Esophagus (tissue), 2 donors: Measurements from ENCODE around the gene CTSE. TPM values are rescaled to one million over a fixed set of nuclear protein-coding genes. Genes with fewer than 3 reads are reported as not detected.

Source experiments
- H3K27ac ChIP-seq, 2 donors: one replicate each; pipeline ENCODE4 v1.5.1; 2013; ENCODE audit warnings: low read depth in 2 of 2, mild to moderate bottlenecking in 2 of 2, inconsistent platforms in 1 of 2, low read length in 1 of 2, moderate library complexity in 1 of 2
- H3K27me3 ChIP-seq, 2 donors: one replicate each; pipeline ENCODE4 v1.6.1; 2013; ENCODE audit warnings: low read length in 2 of 2, control low read depth in 1 of 2, mild to moderate bottlenecking in 1 of 2; ENCODE audit not compliant: insufficient read depth in 2 of 2, control insufficient read depth in 1 of 2
- H3K36me3 ChIP-seq, 2 donors: one replicate each; pipeline ENCODE4 v1.6.1; 2013; ENCODE audit warnings: low read length in 1 of 2; ENCODE audit not compliant: control insufficient read depth in 2 of 2, insufficient read depth in 2 of 2
- H3K4me1 ChIP-seq, 2 donors: one replicate each; pipeline ENCODE4 v1.6.1; 2013; ENCODE audit warnings: low read length in 1 of 2; ENCODE audit not compliant: control insufficient read depth in 2 of 2, insufficient read depth in 2 of 2
- H3K4me3 ChIP-seq, 2 donors: one replicate each; pipeline ENCODE4 v1.5.1; 2013; ENCODE audit warnings: low read length in 2 of 2, mild to moderate bottlenecking in 2 of 2, low read depth in 1 of 2, moderate library complexity in 1 of 2
- H3K9me3 ChIP-seq, 2 donors: one replicate each; pipeline ENCODE4 v1.6.1; 2013; ENCODE audit warnings: mild to moderate bottlenecking in 2 of 2, low read depth in 1 of 2, low read length in 1 of 2, moderate library complexity in 1 of 2; ENCODE audit not compliant: control insufficient read depth in 2 of 2, insufficient read depth in 1 of 2
- WGBS, 2 donors: extraction: QIAGEN DNeasy Blood & Tissue Kit; methylation state at CpG; one replicate each; pipeline ENCODE4 v1.1.7; 2013; 5-methylcytosine and 5-hydroxymethylcytosine counted together
- polyA plus RNA-seq, 2 donors: library from polyadenylated mRNA; stranded (reverse); fragments of 200-250 nt; gene quantifications; one replicate each; pipeline ENCODE4 v1.2.3, GENCODE V29; 2013
- donor health status: healthy with polysubstance abuse.
- donor health status: Bipolar disorder and iron deficiency.

CTSE gene
- polyA plus RNA-seq, 2 donors = 0.09 to 0.53 TPM

DNA sequence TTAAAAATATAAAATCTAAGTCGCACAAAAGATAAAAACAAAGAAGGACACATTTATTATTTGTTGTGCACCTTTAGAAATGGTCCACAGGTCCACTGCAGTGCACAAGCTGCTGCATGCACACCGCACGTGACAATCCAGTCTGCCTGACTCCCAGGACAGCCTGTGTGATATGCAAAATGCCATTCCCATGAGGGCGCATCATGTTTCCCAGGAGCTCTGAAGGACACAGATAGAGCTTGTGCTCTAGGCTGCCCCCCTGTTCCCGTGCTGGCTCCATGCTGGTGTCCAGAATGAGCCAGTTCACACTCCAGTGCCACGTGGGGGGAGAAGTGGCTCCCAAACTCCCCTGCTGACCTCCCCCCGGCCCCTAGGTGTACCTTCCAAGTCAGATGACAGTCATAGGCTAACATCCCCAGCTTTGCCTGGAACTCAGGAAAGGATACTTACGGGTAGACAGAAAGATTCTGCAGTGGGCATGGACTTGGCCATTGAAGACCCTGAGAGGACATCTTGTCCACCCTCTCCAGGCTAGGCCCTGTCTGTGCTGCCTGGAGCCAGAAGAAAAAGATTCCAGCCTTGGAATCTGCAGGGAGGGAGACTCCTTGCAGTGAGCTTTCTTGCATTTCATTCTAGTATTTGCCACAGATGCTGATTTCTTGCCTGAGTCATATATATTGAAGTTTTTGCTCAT is 46.8 kb downstream of the CTSE start:
- Histone ChIP-seq H3K27ac (no peak overlapping the region), H3K27me3 (no peaks in the 10 kb centered on the region), H3K9me3 (peaks cover 0 to 17% of the 10 kb centered on the region in 2 donors), H3K4me3 (no peak overlapping the region), H3K36me3 (peaks cover 0 to 5% of the 10 kb centered on the region in 2 donors), H3K4me1 (peaks cover 0 to 18% of the 10 kb centered on the region in 2 donors)
- 58 to 59% methylated on average over 8 of the region's 8 CpGs for WGBS, 2 donors

DNA sequence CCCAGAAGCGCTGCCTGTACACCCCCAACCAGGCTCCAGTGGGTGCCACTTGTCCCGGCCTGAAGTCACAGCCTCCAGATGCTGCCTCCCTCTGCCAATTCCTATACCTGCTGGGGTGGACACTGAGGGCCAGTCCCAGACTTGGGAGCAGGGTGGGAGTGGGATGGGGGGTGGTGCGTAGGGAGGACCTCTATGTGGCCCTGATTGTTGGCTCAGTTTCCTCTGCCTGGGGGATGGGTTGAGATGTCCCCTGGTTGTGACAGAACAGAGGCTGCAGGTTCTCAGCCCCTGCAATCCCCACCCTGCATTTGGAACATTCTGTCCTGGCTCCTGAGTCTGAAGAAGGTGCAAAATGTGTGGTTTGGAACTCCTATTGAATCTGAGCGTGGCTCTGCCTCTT is 47.7 kb downstream of the CTSE start:
- Histone ChIP-seq H3K27ac (no peak overlapping the region), H3K27me3 (no peaks in the 10 kb centered on the region), H3K4me1 (peaks cover 0 to 18% of the 10 kb centered on the region in 2 donors), H3K4me3 (no peak overlapping the region), H3K36me3 (peaks cover 0 to 5% of the 10 kb centered on the region in 2 donors), H3K9me3 (peaks cover 0 to 17% of the 10 kb centered on the region in 2 donors)
- 49 to 67% methylated on average over 4 of the region's 4 CpGs for WGBS, 2 donors

DNA sequence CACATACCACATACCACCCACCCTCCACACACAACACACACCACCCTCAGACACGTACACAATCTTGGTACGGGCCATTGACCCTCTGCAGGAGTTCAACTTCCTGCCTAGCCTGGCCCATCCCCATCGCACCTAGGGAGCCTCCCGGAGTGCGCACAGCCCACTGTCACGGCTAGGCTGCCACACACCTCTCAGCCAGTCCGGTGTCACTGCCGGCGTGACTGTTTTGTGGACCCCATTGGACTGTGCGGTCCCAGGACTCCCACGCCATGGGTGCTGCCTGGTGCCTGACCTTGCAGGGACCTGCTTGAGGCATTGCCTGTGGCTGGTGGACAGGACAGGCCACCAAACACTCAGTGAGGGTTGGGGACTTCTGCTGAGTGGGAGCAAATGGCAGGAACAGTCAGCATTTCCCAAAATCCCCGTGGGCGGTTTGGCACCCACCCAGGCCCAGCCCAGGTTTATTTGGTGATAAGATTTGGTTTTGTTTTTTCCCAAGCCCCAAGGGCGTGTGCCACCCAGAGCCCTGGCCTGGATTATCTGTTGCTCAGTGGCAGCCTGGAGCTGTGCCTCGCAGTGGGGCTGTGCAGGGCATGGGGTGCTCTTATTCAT is 48.2 kb downstream of the CTSE start:
- peaks cover 0 to 18% of the 10 kb centered on the region in 2 donors for H3K4me1 ChIP-seq
- H3K9me3 ChIP-seq = peaks cover 0 to 17% of the 10 kb centered on the region in 2 donors
- no peaks in the 10 kb centered on the region for H3K27me3 ChIP-seq
- no peak overlapping the region for H3K4me3 ChIP-seq
- H3K36me3 ChIP-seq = peaks cover 0 to 5% of the 10 kb centered on the region in 2 donors
- WGBS, 2 donors = 49 to 64% methylated on average over 15 of the region's 15 CpGs
- H3K27ac ChIP-seq = no peak overlapping the region

DNA sequence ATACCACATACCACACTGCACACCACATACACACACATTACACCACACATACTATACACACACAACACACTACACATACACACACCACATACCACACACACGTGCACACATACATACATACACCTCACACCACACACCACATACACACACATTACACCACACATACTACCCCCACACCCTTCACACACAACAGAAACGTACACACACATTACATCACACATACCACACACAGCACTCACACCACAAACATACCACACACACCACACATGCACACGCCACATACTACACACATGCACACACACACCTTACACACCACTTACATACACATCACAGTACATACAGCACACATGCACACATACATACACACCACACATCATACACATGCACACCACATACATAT is 49.0 kb downstream of the CTSE start:
- Histone ChIP-seq H3K27ac (no peak overlapping the region), H3K4me1 (peaks cover 0 to 18% of the 10 kb centered on the region in 2 donors), H3K4me3 (no peak overlapping the region), H3K27me3 (no peaks in the 10 kb centered on the region), H3K36me3 (peaks cover 0 to 2% of the 10 kb centered on the region in 2 donors), H3K9me3 (peaks cover 0 to 17% of the 10 kb centered on the region in 2 donors)
- WGBS, 2 donors = 70 to 75% methylated on average over 3 of the region's 3 CpGs

DNA sequence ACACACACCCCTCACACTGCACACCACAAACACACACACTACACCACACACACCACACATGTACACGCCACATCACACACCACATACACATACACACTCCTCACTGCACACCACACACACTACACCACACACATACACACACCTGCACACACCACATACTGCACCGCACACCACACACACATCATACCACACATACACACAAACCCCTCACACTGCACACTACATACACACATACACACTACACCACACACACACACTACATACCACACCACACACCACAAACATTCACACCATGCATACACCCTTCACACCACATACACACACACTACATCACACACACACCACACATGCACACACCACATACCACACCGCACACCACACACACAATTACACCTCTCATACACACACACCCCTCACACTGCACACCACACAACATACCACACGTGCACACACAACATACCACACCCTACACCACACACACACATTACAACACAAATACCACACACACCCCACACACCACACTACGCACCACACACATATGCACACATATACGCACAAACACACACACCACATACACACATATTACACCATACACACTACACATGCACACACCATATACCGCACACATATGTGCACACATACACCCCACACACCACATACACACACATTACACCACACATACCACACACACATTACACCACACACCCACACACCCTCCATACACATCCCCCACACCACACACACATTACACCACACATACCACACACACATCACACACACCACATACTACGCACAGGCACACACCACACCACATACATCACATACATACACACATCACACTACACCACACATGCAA is 50.1 kb downstream of the CTSE start:
- H3K27me3 ChIP-seq = no peaks in the 10 kb centered on the region
- H3K27ac ChIP-seq = no peak overlapping the region
- peaks cover 0 to 18% of the 10 kb centered on the region in 2 donors for H3K4me1 ChIP-seq
- H3K9me3 ChIP-seq = peaks cover 0 to 17% of the 10 kb centered on the region in 2 donors
- WGBS, 2 donors = 94 to 96% methylated on average over 8 of the region's 8 CpGs
- no peaks in the 10 kb centered on the region for H3K36me3 ChIP-seq
- H3K4me3 ChIP-seq = no peak overlapping the region

DNA sequence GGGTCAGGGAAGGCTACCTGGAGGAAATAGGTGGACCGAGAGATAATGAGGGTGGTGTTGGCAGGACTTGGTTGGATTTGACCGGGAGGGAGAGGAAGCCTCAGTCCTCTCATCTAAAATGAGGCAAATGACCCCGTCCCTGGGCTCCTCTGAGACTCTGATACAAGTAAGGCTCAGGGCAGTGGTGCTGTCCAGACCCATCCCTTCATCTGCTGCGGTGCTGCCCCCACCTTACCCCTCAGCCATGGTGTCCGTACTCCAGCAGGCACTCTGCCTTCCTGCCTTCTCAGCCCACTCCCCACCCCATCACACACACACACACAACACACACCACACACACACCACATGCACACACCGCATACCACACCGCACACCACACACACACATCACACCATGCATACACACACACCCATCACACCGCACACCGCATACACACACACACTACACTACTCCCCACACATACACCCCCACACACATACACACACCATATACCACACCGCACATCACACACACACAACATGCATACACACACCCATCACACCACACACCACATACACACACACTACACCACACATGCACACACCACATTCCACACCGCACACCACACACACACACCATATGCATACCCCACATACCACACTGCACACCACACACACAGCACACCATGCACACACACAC is 51.1 kb downstream of the CTSE start:
- Histone ChIP-seq H3K36me3 (no peaks in the 10 kb centered on the region), H3K9me3 (peaks cover 0 to 17% of the 10 kb centered on the region in 2 donors), H3K4me3 (no peak overlapping the region), H3K4me1 (peaks cover 0 to 18% of the 10 kb centered on the region in 2 donors), H3K27me3 (no peaks in the 10 kb centered on the region), H3K27ac (no peak overlapping the region)
- 76 to 83% methylated on average over 11 of the region's 11 CpGs for WGBS, 2 donors

DNA sequence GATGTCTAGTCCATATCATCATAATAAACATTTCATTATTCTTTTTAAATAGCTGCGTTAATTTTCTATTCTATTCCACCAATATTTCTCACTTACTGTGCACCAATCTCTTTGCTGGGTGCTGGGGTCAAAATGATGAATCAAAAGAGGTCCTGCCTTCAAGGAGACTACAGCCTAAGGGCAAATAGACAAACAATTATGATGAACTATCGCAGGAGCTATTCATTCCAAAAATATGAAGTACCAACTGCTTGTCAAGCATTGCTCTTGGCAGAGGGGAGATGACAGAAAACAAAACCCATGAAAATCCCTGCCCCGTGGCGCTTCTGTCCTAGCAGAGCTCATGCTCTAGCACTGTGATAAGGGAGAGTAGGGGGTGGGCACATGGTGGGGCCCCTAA is 51.6 kb downstream of the CTSE start:
- Histone ChIP-seq H3K27me3 (no peaks in the 10 kb centered on the region), H3K4me3 (no peak overlapping the region), H3K27ac (no peak overlapping the region), H3K36me3 (no peaks in the 10 kb centered on the region), H3K4me1 (peaks cover 0 to 18% of the 10 kb centered on the region in 2 donors), H3K9me3 (peaks cover 0 to 17% of the 10 kb centered on the region in 2 donors)
- 56 to 78% methylated on average over 4 of the region's 4 CpGs for WGBS, 2 donors

DNA sequence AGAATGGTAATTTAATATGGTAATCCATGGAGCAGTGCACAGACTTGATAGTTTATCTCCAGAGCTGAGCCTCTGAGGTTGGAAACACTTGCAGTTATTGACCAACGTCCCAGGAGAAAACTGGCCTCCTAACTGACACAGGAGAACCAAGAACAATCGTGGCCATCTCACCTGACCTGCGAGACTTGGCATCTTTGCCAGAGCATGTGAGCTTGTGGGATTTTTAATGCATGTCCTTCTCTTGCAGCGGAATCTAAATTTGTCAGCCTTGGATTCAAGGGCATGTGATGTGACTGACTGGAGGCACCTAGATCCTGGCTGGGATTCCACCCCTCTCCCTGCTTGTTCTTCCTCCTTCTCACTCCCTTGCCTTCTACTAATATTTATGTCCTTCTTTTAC is 52.6 kb downstream of the CTSE start:
- Histone ChIP-seq H3K36me3 (no peaks in the 10 kb centered on the region), H3K4me1 (peaks cover 0 to 18% of the 10 kb centered on the region in 2 donors), H3K27ac (no peak overlapping the region), H3K27me3 (no peaks in the 10 kb centered on the region), H3K4me3 (no peak overlapping the region), H3K9me3 (peaks cover 0 to 17% of the 10 kb centered on the region in 2 donors)
- WGBS, 2 donors = 74 to 76% methylated on average over 4 of the region's 4 CpGs

DNA sequence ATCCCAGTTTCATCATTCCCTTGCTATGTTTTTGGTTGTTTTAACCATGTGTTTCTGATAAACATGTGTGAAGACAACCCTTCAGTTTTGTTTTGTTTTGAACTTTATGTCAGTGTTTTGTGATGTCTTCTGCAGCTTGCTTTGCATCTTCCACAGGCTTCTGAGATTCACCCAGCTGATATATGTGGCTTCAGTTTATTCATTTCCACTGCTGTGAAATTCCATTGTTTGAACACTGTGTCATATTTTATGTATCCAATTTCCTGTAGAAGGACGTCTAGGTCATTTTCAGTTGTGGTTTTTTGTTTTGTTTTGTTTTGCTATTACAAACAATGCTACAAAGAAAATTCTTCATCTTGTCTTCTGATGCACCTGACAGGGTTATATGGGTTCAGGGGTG is 53.2 kb downstream of the CTSE start:
- no peaks in the 10 kb centered on the region for H3K36me3 ChIP-seq
- H3K27ac ChIP-seq = no peak overlapping the region
- no peaks in the 10 kb centered on the region for H3K27me3 ChIP-seq
- no peak overlapping the region for H3K4me3 ChIP-seq
- WGBS, 2 donors = 27 to 35% methylated on average over 1 of the region's 1 CpG
- peaks cover 0 to 17% of the 10 kb centered on the region in 2 donors for H3K9me3 ChIP-seq
- peaks cover 0 to 12% of the 10 kb centered on the region in 2 donors for H3K4me1 ChIP-seq
